ENCODE measurements around the gene CCDC28A. TPM values are rescaled to one million over a fixed set of nuclear protein-coding genes. Genes with fewer than 3 reads are reported as not detected.

Gene CCDC28A
- polyA plus RNA-seq, 2 of the 4 experiments (the other 2 are of a cell fraction), result 9.0 to 23.0 TPM

DNA sequence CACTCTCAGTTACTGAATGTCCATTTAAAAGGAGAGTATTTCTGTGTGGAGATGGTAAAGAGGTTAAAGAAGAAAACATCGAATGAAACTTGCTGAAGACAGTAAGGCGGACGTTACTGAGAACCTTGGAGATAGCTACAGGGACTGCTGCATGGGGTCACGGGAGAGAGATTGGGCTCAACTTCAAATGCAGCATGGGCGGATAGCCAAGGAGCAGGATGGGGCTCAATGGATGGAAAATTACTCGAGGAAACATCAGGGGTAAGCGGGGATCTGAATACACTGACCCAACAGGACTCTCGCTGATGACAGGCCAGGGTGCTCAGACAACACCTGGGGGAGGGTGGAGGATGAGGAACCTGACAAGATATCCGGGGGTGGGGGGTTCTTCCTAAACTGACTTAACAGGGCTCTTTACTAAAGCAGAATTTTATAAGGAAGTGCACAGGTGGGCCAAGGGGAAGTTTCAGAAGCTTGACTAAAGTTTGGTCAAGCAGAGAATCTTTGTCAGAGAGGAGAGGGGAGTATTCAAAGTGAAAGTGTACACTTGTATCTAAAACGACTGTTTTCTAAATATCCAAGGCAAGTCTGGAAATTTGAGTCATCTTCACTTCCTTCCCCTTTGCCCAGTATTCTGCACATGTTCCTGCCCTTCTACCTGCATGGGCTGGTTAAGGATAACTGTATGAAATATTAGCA, 45.1 kb downstream of the CCDC28A start:
- WGBS (ENCODE audit: missing lambda C conversion rate), result 66% methylated on average over 10 of the region's 10 CpGs
- Histone ChIP-seq H3K4me3 (no peak overlapping the region), H3K9me3 (no peaks in the 10 kb centered on the region), H3K4me2 (no peak overlapping the region), H3K27ac (no peak overlapping the region), H3K4me1 (no peaks in the 10 kb centered on the region)
- ATAC-seq (no peak), FAIRE-seq (no peak), DNase-seq (ENCODE audit: low read depth in 1 of 2, low spot score in 1 of 2) (no peak)
- ChIA-PET POLR2A (no interaction called here), CTCF (interaction anchor here (1.0 kb wide), 1 partner anchor 538 kb away, joined by 4 read pairs; no protein-coding TSS in a partner anchor)
- no peak for TF ChIP-seq MAFK (IDR thresholded peaks at IDR 0.05; ENCODE audit: partially characterized antibody)
- TF ChIP-seq NPAS2 (CRISPR knock-in tag; IDR thresholded peaks at IDR 0.05; ENCODE audit: borderline replicate concordance), result no peak
- no peak for TF ChIP-seq BCL3 (IDR thresholded peaks at IDR 0.05)
- TF ChIP-seq CHD4 (IDR thresholded peaks at IDR 0.05; ENCODE audit: borderline replicate concordance), result no peak
- TF ChIP-seq RNF2 (IDR thresholded peaks at IDR 0.05; ENCODE audit: borderline replicate concordance, low read depth), result no peak

- Histone ChIP-seq H3K4me3 (no peak overlapping the region), H3K9me3 (no peaks in the 10 kb centered on the region), H3K27ac (no peak overlapping the region), H3K4me1 (no peaks in the 10 kb centered on the region), H3K4me2 (no peak overlapping the region)
- no peak for TF ChIP-seq FOSB (CRISPR knock-in tag; IDR thresholded peaks at IDR 0.05)
- no peak for TF ChIP-seq RNF2 (IDR thresholded peaks at IDR 0.05; ENCODE audit: borderline replicate concordance, low read depth)
- no peak for TF ChIP-seq REST (IDR thresholded peaks at IDR 0.05)
- no peak for TF ChIP-seq HOXA7 (CRISPR knock-in tag; IDR thresholded peaks at IDR 0.05)
- ChIA-PET POLR2A (no interaction called here), CTCF (interaction anchor here (0.5 to 1.6 kb wide), 3 partner anchors 496 to 543 kb away, joined by 3 to 5 read pairs (median 5); no protein-coding TSS in a partner anchor)
- WGBS (ENCODE audit: missing lambda C conversion rate), result 84% methylated on average over 4 of the region's 4 CpGs
- no peak for DNase-seq (ENCODE audit: low read depth in 1 of 2, low spot score in 1 of 2)
- FAIRE-seq, result no peak
- no peak for ATAC-seq
These were observed 48.0 kb downstream of the CCDC28A start for GRCh38 chr6:138821519-138821918.

- 76% methylated on average over 11 of the region's 11 CpGs for WGBS (ENCODE audit: missing lambda C conversion rate)
- Histone ChIP-seq H3K27ac (no peak overlapping the region), H3K9me3 (no peaks in the 10 kb centered on the region), H3K4me2 (no peak overlapping the region), H3K4me3 (no peak overlapping the region), H3K4me1 (no peaks in the 10 kb centered on the region)
- POLR2A ChIA-PET, result no interaction called here
- ATAC-seq (no peak), DNase-seq (ENCODE audit: low read depth in 1 of 2, low spot score in 1 of 2) (no peak), FAIRE-seq (no peak)
- no peak for TF ChIP-seq FOXS1 (CRISPR knock-in tag; IDR thresholded peaks at IDR 0.05)
- no peak for TF ChIP-seq ELK1 (IDR thresholded peaks at IDR 0.05; ENCODE audit: low read depth, low read length)
- TF ChIP-seq REST (IDR thresholded peaks at IDR 0.05), result no peak
- TF ChIP-seq ZNF302 (CRISPR knock-in tag; IDR thresholded peaks at IDR 0.05), result no peak
- TF ChIP-seq KDM5A (IDR thresholded peaks at IDR 0.05), result no peak
- no peak for TF ChIP-seq RAD21 (conservative IDR thresholded peaks at IDR 0.05 in 1 of 2, IDR thresholded peaks at IDR 0.05 in 1 of 2)
- no peak for TF ChIP-seq CHD4 (IDR thresholded peaks at IDR 0.05; ENCODE audit: borderline replicate concordance)
- no peak for TF ChIP-seq RARB (CRISPR knock-in tag; IDR thresholded peaks at IDR 0.05)
- TF ChIP-seq JUN (IDR thresholded peaks at IDR 0.05), result no peak
- no peak for TF ChIP-seq NR3C1 (IDR thresholded peaks at IDR 0.05)
- TF ChIP-seq, protein P1, sequence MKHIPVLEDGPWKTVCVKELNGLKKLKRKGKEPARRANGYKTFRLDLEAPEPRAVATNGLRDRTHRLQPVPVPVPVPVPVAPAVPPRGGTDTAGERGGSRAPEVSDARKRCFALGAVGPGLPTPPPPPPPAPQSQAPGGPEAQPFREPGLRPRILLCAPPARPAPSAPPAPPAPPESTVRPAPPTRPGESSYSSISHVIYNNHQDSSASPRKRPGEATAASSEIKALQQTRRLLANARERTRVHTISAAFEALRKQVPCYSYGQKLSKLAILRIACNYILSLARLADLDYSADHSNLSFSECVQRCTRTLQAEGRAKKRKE (CRISPR knock-in tag; IDR thresholded peaks at IDR 0.05; ENCODE audit: low read depth), result no peak
- TF ChIP-seq CBX2 (IDR thresholded peaks at IDR 0.05; ENCODE audit: borderline replicate concordance, low read depth), result no peak
- CTCF ChIA-PET, result interaction anchor here (0.5 kb wide), 1 partner anchor 147 kb away, joined by 3 read pairs; no protein-coding TSS in a partner anchor
These were observed 51.0 kb downstream of the CCDC28A start for GRCh38 chr6:138824482-138825144.

Measured in A549 (cell line).